T-cell (primary cell): ENCODE results near the gene TSR2. TPM values are rescaled to one million over a fixed set of nuclear protein-coding genes. Genes with fewer than 3 reads are reported as not detected.
A peak's percentile ranks its signal among the peaks of the same experiment; 100 is the strongest.
"Not testable (repeated sequence)": the region's sequence is repeated elsewhere in the genome, so short reads cannot be mapped to it uniquely, and the experiment has no call there.

Experiments used
- ATAC-seq, 4 experiments: fragments of 200-7000 bp in 3 of 4; fragments of 150-1000 bp in 1 of 4; cut with Tn5 transposase; replicated peaks in 1 of 4; 1 replicate in 3 of 4; 2 replicates in 1 of 4; pipeline ENCODE4 v1.10.0; 2021; ENCODE audit warnings: moderate library complexity in 3 of 4, mild to moderate bottlenecking in 2 of 4, moderate number of reproducible peaks in 1 of 4
- CTCF ChIA-PET, 2 donors: fragments of 300-600 bp; sonication (Branson Sonifier 250); formaldehyde crosslinking; loops; one replicate each; lab custom pipeline; 2022; ENCODE audit warnings: antibody characterized with exemption in 2 of 2; lab: Charles Lee
- POLR2A ChIA-PET, 2 donors: fragments of 300-600 bp; sonication (Branson Sonifier 250); formaldehyde crosslinking; loops; one replicate each; lab custom pipeline; 2022; ENCODE audit warnings: antibody characterized with exemption in 2 of 2; lab: Charles Lee
- DNase-seq, 35 experiments: peaks; one replicate each; pipeline versions ENCODE4 v3.0.0 to v3.0.0-alpha.2; 2013 to 2023
- H3K27ac ChIP-seq: one replicate; pipeline ENCODE4 v1.5.1; 2013; ENCODE audit warnings: low read length
- H3K27me3 ChIP-seq, 2 experiments: replicated peaks in 1 of 2; 1 replicate in 1 of 2; 2 replicates in 1 of 2; pipeline versions ENCODE4 v1.6.1 to v1.7.0; 2013; ENCODE audit warnings: low read length in 1 of 2, mixed read lengths in 1 of 2; ENCODE audit not compliant: control insufficient read depth in 2 of 2, insufficient read depth in 2 of 2; ENCODE audit errors: extremely low read depth in 1 of 2
- H3K36me3 ChIP-seq, 2 donors: 1 replicate in 1 of 2; 2 replicates in 1 of 2; pipeline versions ENCODE4 v1.6.1 to v1.7.0; 2013; ENCODE audit warnings: low read length in 1 of 2; ENCODE audit not compliant: control insufficient read depth in 2 of 2, insufficient read depth in 1 of 2; ENCODE audit errors: extremely low read depth in 1 of 2
- H3K4me1 ChIP-seq, 2 experiments: 1 replicate in 1 of 2; 2 replicates in 1 of 2; pipeline versions ENCODE4 v1.6.1 to v1.7.0; 2013; ENCODE audit warnings: low read length in 2 of 2, mixed read lengths in 1 of 2; ENCODE audit not compliant: insufficient read depth in 2 of 2, control insufficient read depth in 1 of 2; ENCODE audit errors: extremely low read depth in 1 of 2
- H3K4me3 ChIP-seq, 2 donors: 1 replicate in 1 of 2; 2 replicates in 1 of 2; pipeline versions ENCODE4 v1.5.1 to v1.7.0; 2013; ENCODE audit warnings: mild to moderate bottlenecking in 2 of 2, low read length in 1 of 2, moderate library complexity in 1 of 2; ENCODE audit not compliant: control insufficient read depth in 1 of 2; ENCODE audit errors: extremely low read depth in 1 of 2
- H3K9me3 ChIP-seq: 2 replicates; pipeline ENCODE4 v1.7.0; 2013
- H3K27ac Mint-ChIP-seq, 2 donors: one replicate each; pipeline ENCODE4 v1.8.0; 2020 to 2021; ENCODE audit warnings: mild to moderate bottlenecking in 2 of 2, mixed read lengths in 2 of 2
- H3K27me3 Mint-ChIP-seq, 2 donors: one replicate each; pipeline ENCODE4 v1.8.0; 2021 to 2022; ENCODE audit warnings: mixed read lengths in 2 of 2
- H3K36me3 Mint-ChIP-seq: one replicate; pipeline ENCODE4 v1.8.0; 2021; ENCODE audit warnings: mixed read lengths
- H3K4me1 Mint-ChIP-seq, 3 donors: one replicate each; pipeline ENCODE4 v1.8.0; 2020 to 2022; ENCODE audit warnings: mixed read lengths in 3 of 3, mild to moderate bottlenecking in 1 of 3
- H3K4me3 Mint-ChIP-seq, 3 donors: one replicate each; pipeline ENCODE4 v1.8.0; 2020 to 2022; ENCODE audit warnings: mild to moderate bottlenecking in 3 of 3, mixed read lengths in 3 of 3, moderate library complexity in 3 of 3
- H3K9me3 Mint-ChIP-seq, 3 donors: one replicate each; pipeline ENCODE4 v1.8.0; 2020 to 2022; ENCODE audit warnings: mixed read lengths in 3 of 3
- WGBS: methylation state at CpG from one replicate; pipeline ENCODE4 v1.1.5; 2013; ENCODE audit warnings: missing lambda C conversion rate; ENCODE audit not compliant: insufficient coverage; 5-methylcytosine and 5-hydroxymethylcytosine counted together
- total RNA-seq, 35 experiments: library from RNA in 6 of 35; stranded (reverse) in 6 of 35; fragments of 120-200 nt in 1 of 35; gene quantifications; one replicate each; pipeline versions ENCODE4 v1.2.1 to v1.2.4 and lab custom pipeline; 2013 to 2026

Gene TSR2
- total RNA-seq, 5 donors from 2014 or later (not counting 1 experiment from before 2014, with no cell fraction given) = 39.5 to 42.3 (median 39.7) TPM

GRCh38 chrX:54483946-54484345 lies 43.7 kb downstream of the TSR2 start:
- Histone ChIP-seq H3K27ac (no peak overlapping the region), H3K36me3 (no peaks in the 10 kb centered on the region), H3K9me3 (no peaks in the 10 kb centered on the region), H3K4me1 (no peaks in the 10 kb centered on the region), H3K27me3 (peaks cover 0 to 5% of the 10 kb centered on the region in 2 experiments), H3K4me3 (no peak overlapping the region)
- Mint-ChIP-seq H3K9me3 (no peaks in the 10 kb centered on the region), H3K4me1 (no peaks in the 10 kb centered on the region), H3K27ac (no peak overlapping the region), H3K27me3 (peaks cover 0 to 19% of the 10 kb centered on the region in 2 donors), H3K36me3 (no peaks in the 10 kb centered on the region), H3K4me3 (no peak overlapping the region)
- DNase-seq (no peak), ATAC-seq (no peak)
- CTCF ChIA-PET = no interaction called here
- WGBS = 96% methylated on average over 8 of the region's 9 CpGs
- POLR2A ChIA-PET = interaction anchor here in 1 of 2 donors (0.6 to 0.7 kb wide), 2 partner anchors 89 to 97 kb away, joined by 3 read pairs; no protein-coding TSS in a partner anchor

- Mint-ChIP-seq H3K4me1 (no peaks in the 10 kb centered on the region), H3K27me3 (peaks cover 0 to 19% of the 10 kb centered on the region in 2 donors), H3K36me3 (no peaks in the 10 kb centered on the region), H3K9me3 (peaks cover 0 to 2% (median under 1%) of the 10 kb centered on the region in 3 donors), H3K27ac (no peak overlapping the region), H3K4me3 (no peak overlapping the region)
- no peaks in the 10 kb centered on the region for H3K36me3 ChIP-seq
- 40% methylated on average over 1 of the region's 3 CpGs for WGBS
- CTCF ChIA-PET = no interaction called here
- POLR2A ChIA-PET = interaction anchor here in 1 of 2 donors (0.7 kb wide), 2 partner anchors 90 to 179 kb away, joined by 3 read pairs; no protein-coding TSS in a partner anchor
- H3K9me3 ChIP-seq = no peaks in the 10 kb centered on the region
- no peak for DNase-seq
- no peak overlapping the region for H3K4me3 ChIP-seq
- H3K27ac ChIP-seq = no peak overlapping the region
- H3K27me3 ChIP-seq = peaks cover 0 to 5% of the 10 kb centered on the region in 2 experiments
- no peak for ATAC-seq
- no peaks in the 10 kb centered on the region for H3K4me1 ChIP-seq
These were observed 44.5 kb downstream of the TSR2 start for GRCh38 chrX:54484666-54485065.

- not testable (repeated sequence) for H3K4me1 Mint-ChIP-seq
- no CpG with 5 or more reads among the region's 5 CpGs for WGBS
These were observed 49.6 kb downstream of the TSR2 start for GRCh38 chrX:54489819-54490218.

GRCh38 chrX:54492340-54492739 lies 52.1 kb downstream of the TSR2 start:
- Mint-ChIP-seq H3K27ac (no peak overlapping the region), H3K9me3 (peaks cover 0 to 5% (median 4%) of the 10 kb centered on the region in 3 donors), H3K4me1 (peaks cover 0 to 15% (median 10%) of the 10 kb centered on the region in 3 donors), H3K4me3 (no peak overlapping the region), H3K36me3 (no peaks in the 10 kb centered on the region), H3K27me3 (peaks cover 19 to 25% of the 10 kb centered on the region in 2 donors)
- Histone ChIP-seq H3K36me3 (no peaks in the 10 kb centered on the region), H3K27ac (no peak overlapping the region), H3K9me3 (no peaks in the 10 kb centered on the region), H3K4me3 (no peak overlapping the region), H3K4me1 (peaks cover 0 to 7% of the 10 kb centered on the region in 2 experiments), H3K27me3 (peaks cover 0 to 27% of the 10 kb centered on the region in 2 experiments)
- ChIA-PET CTCF (no interaction called here), POLR2A (no interaction called here)
- WGBS = no CpG with 5 or more reads among the region's 6 CpGs
- ATAC-seq (no peak), DNase-seq (no peak)

More at GRCh38 chrX:54489819-54490218, 49.6 kb downstream of the TSR2 start:
- POLR2A ChIA-PET, H3K27ac ChIP-seq, DNase-seq, H3K9me3 Mint-ChIP-seq, CTCF ChIA-PET, H3K9me3 ChIP-seq, H3K27ac Mint-ChIP-seq, ATAC-seq, H3K4me3 Mint-ChIP-seq, H3K36me3 Mint-ChIP-seq, H3K36me3 ChIP-seq, H3K4me1 ChIP-seq, H3K4me3 ChIP-seq: not testable (repeated sequence)
- peaks cover 7 to 17% of the 10 kb centered on the region in 2 donors for H3K27me3 Mint-ChIP-seq
- H3K27me3 ChIP-seq = peaks cover 0 to 11% of the 10 kb centered on the region in 2 experiments

GRCh38 chrX:54494166-54494988 lies 54.2 kb downstream of the TSR2 start:
- ATAC-seq = no peak
- peak overlapping the region in 1 of 2 donors; percentile 31 for H3K27ac Mint-ChIP-seq

More at GRCh38 chrX:54494166-54494988, 54.2 kb downstream of the TSR2 start:
- peaks cover 0 to 15% (median 10%) of the 10 kb centered on the region in 3 donors for H3K4me1 Mint-ChIP-seq
- Histone ChIP-seq H3K27me3 (peaks cover 0 to 31% of the 10 kb centered on the region in 2 experiments), H3K36me3 (no peaks in the 10 kb centered on the region), H3K27ac (no peak overlapping the region), H3K4me3 (no peak overlapping the region), H3K4me1 (peaks cover 0 to 7% of the 10 kb centered on the region in 2 experiments), H3K9me3 (no peaks in the 10 kb centered on the region)
- H3K4me3 Mint-ChIP-seq = peak overlapping the region; percentile 49 to 71 (median 57)
- DNase-seq = no peak
- POLR2A ChIA-PET = no interaction called here
- peaks cover 28 to 42% of the 10 kb centered on the region in 2 donors for H3K27me3 Mint-ChIP-seq
- 40% methylated on average over 1 of the region's 10 CpGs for WGBS
- H3K9me3 Mint-ChIP-seq = peaks cover 0 to 5% (median 4%) of the 10 kb centered on the region in 3 donors
- CTCF ChIA-PET = interaction anchor here in 1 of 2 donors (0.5 to 0.6 kb wide), 2 partner anchors 10 to 61 kb away, joined by 4 to 8 read pairs; no protein-coding TSS in a partner anchor
- H3K36me3 Mint-ChIP-seq = no peaks in the 10 kb centered on the region
